Measurements from ENCODE around the gene JARID2. TPM values are rescaled to one million over a fixed set of nuclear protein-coding genes. Genes with fewer than 3 reads are reported as not detected.

The JARID2 gene
- total RNA-seq, 1 experiment from 2014 or later: 180 TPM

- CTCF ChIA-PET: no interaction called here
- DNase-seq (ENCODE audit: low spot score): no peak
- no peaks in the 10 kb centered on the region for H3K36me3 Mint-ChIP-seq
- H3K27me3 Mint-ChIP-seq (ENCODE audit: low read depth): no peaks in the 10 kb centered on the region
- peaks cover 95% of the 10 kb centered on the region for H3K4me1 Mint-ChIP-seq
- H3K4me3 Mint-ChIP-seq: peak overlapping the region; percentile 4; the same call in 1 of the 2 replicates
- no peaks in the 10 kb centered on the region for H3K9me3 Mint-ChIP-seq
- TF ChIP-seq GABPB1 (CRISPR knock-in tag; IDR thresholded peaks at IDR 0.05): peak; percentile 42; the same call in 1 of the 2 replicates
- no peak for TF ChIP-seq USF2 (CRISPR knock-in tag; IDR thresholded peaks at IDR 0.05)
- ATAC-seq: 0 out of 2 replicates have a peak, but pooled peaks have one; percentile 5
- H3K27ac Mint-ChIP-seq: peak overlapping the region; percentile 76
- POLR2A ChIA-PET: no interaction called here
These were observed 186.1 kb downstream of the JARID2 start for GRCh38 chr6:15431762-15432483.

GRCh38 chr6:15433511-15433861 lies 187.6 kb downstream of the JARID2 start:
- no peaks in the 10 kb centered on the region for H3K27me3 Mint-ChIP-seq (ENCODE audit: low read depth)
- H3K9me3 Mint-ChIP-seq: no peaks in the 10 kb centered on the region
- POLR2A ChIA-PET: interaction anchor here (0.7 kb wide), 1 partner anchor 690 kb away, joined by 3 read pairs; no protein-coding TSS in a partner anchor
- H3K27ac Mint-ChIP-seq: no peak overlapping the region
- CTCF ChIA-PET: no interaction called here
- peaks cover 97% of the 10 kb centered on the region for H3K4me1 Mint-ChIP-seq
- no peak for DNase-seq (ENCODE audit: low spot score)
- ATAC-seq: no peak
- no peak overlapping the region for H3K4me3 Mint-ChIP-seq
- TF ChIP-seq ATF3 (CRISPR knock-in tag; conservative IDR thresholded peaks at IDR 0.05): no peak
- H3K36me3 Mint-ChIP-seq: no peaks in the 10 kb centered on the region

GRCh38 chr6:15434263-15434662 lies 188.4 kb downstream of the JARID2 start:
- no peaks in the 10 kb centered on the region for H3K9me3 Mint-ChIP-seq
- POLR2A ChIA-PET: no interaction called here
- H3K27ac Mint-ChIP-seq: peak overlapping the region; percentile 6; the same call in 1 of the 2 replicates
- peaks cover 97% of the 10 kb centered on the region for H3K4me1 Mint-ChIP-seq
- CTCF ChIA-PET: no interaction called here
- DNase-seq (ENCODE audit: low spot score): no peak
- no peaks in the 10 kb centered on the region for H3K27me3 Mint-ChIP-seq (ENCODE audit: low read depth)
- H3K36me3 Mint-ChIP-seq: no peaks in the 10 kb centered on the region
- no peak overlapping the region for H3K4me3 Mint-ChIP-seq
- TF ChIP-seq NFYB (CRISPR knock-in tag; conservative IDR thresholded peaks at IDR 0.05; ENCODE audit: low read depth): no peak
- no peak for TF ChIP-seq E2F5 (CRISPR knock-in tag; IDR thresholded peaks at IDR 0.05)
- no peak for TF ChIP-seq ZNF219 (CRISPR knock-in tag; IDR thresholded peaks at IDR 0.05; ENCODE audit: borderline replicate concordance)
- TF ChIP-seq JUN (CRISPR knock-in tag; IDR thresholded peaks at IDR 0.05): no peak
- no peak for TF ChIP-seq MLX (CRISPR knock-in tag; IDR thresholded peaks at IDR 0.05)
- TF ChIP-seq IRF2 (CRISPR knock-in tag; IDR thresholded peaks at IDR 0.05; ENCODE audit: borderline replicate concordance, low read depth): no peak
- no peak for TF ChIP-seq ZNF232 (CRISPR knock-in tag; IDR thresholded peaks at IDR 0.05)
- ATAC-seq: peak; percentile 4; the same call in 1 of the 2 replicates

- no peaks in the 10 kb centered on the region for H3K27me3 Mint-ChIP-seq (ENCODE audit: low read depth)
- no peaks in the 10 kb centered on the region for H3K9me3 Mint-ChIP-seq
- ChIA-PET POLR2A (no interaction called here), CTCF (no interaction called here)
- DNase-seq (ENCODE audit: low spot score) (no peak), ATAC-seq (no peak)
- H3K4me3 Mint-ChIP-seq: no peak overlapping the region
- H3K27ac Mint-ChIP-seq: peak overlapping the region; percentile 6
- peaks cover 97% of the 10 kb centered on the region for H3K4me1 Mint-ChIP-seq
- no peaks in the 10 kb centered on the region for H3K36me3 Mint-ChIP-seq
- TF ChIP-seq USF2 (CRISPR knock-in tag; IDR thresholded peaks at IDR 0.05) (no peak), GTF2I (CRISPR knock-in tag; conservative IDR thresholded peaks at IDR 0.05) (no peak), AR (CRISPR knock-in tag; IDR thresholded peaks at IDR 0.05) (no peak), OVOL2 (CRISPR knock-in tag; IDR thresholded peaks at IDR 0.05; ENCODE audit: borderline replicate concordance) (no peak), NFATC4 (CRISPR knock-in tag; IDR thresholded peaks at IDR 0.05) (no peak), ZNF671 (CRISPR knock-in tag; IDR thresholded peaks at IDR 0.05) (no peak), SMAD3 (CRISPR knock-in tag; IDR thresholded peaks at IDR 0.05; ENCODE audit: borderline replicate concordance) (no peak), ZNF423 (CRISPR knock-in tag; IDR thresholded peaks at IDR 0.05) (no peak), ZMAT4 (CRISPR knock-in tag; IDR thresholded peaks at IDR 0.05) (no peak), ZBTB21 (CRISPR knock-in tag; IDR thresholded peaks at IDR 0.05; ENCODE audit: borderline replicate concordance) (no peak)
These were observed 189.0 kb downstream of the JARID2 start for GRCh38 chr6:15434823-15435380.

All from WTC11 (cell line).